HEK293T (cell line): ENCODE data around the gene ASB10.

Experiments
- CTCF ChIA-PET: fragments of 350-600 bp; formaldehyde crosslinking; extraction: SDS; loops from one replicate; lab custom pipeline; 2021; ENCODE audit warnings: antibody characterized with exemption, inconsistent platforms; lab: Yijun Ruan, JAX
- POLR2A ChIA-PET: fragments of 350-600 bp; formaldehyde crosslinking; extraction: SDS; loops from one replicate; lab custom pipeline; 2020; ENCODE audit warnings: antibody characterized with exemption, inconsistent platforms; lab: Yijun Ruan, JAX
- DNase-seq: peaks from one replicate; pipeline ENCODE4 v3.0.0; 2012; ENCODE audit warnings: mixed read lengths; ENCODE audit errors: extremely low spot score
- ARNT ChIP-seq: fragments of 450-650 bp; IDR thresholded peaks from 2 replicates; pipeline ENCODE4 v1.6.1; 2017; ENCODE audit warnings: mild to moderate bottlenecking
- BHLHE40 ChIP-seq: fragments of 450-650 bp; IDR thresholded peaks from 2 replicates; pipeline ENCODE4 v1.6.1; 2016; ENCODE audit warnings: mild to moderate bottlenecking, moderate library complexity, borderline replicate concordance
- CTBP1 ChIP-seq: fragments of 450-650 bp; IDR thresholded peaks from 2 replicates; pipeline ENCODE4 v1.6.1; 2016; ENCODE audit warnings: borderline replicate concordance
- ELF4 ChIP-seq: fragments of 450-650 bp; IDR thresholded peaks from 2 replicates; pipeline ENCODE4 v1.6.1; 2017; ENCODE audit warnings: antibody characterized with exemption
- FOXA1 ChIP-seq: fragments of 450-650 bp; IDR thresholded peaks from 2 replicates; pipeline ENCODE4 v1.6.1; 2016; ENCODE audit warnings: mild to moderate bottlenecking
- FOXK2 ChIP-seq: fragments of 450-650 bp; IDR thresholded peaks from 2 replicates; pipeline ENCODE4 v1.6.1; 2016; ENCODE audit warnings: mild to moderate bottlenecking
- FOXM1 ChIP-seq: fragments of 450-650 bp; IDR thresholded peaks from 2 replicates; pipeline ENCODE4 v1.6.1; 2017; ENCODE audit warnings: mild to moderate bottlenecking, borderline replicate concordance
- HDGF ChIP-seq: fragments of 450-650 bp; IDR thresholded peaks from 2 replicates; pipeline ENCODE4 v1.6.1; 2017; ENCODE audit warnings: antibody characterized with exemption, borderline replicate concordance
- L3MBTL2 ChIP-seq: fragments of 450-650 bp; conservative IDR thresholded peaks from 2 replicates; pipeline ENCODE4 v1.6.1; 2016; ENCODE audit warnings: mild to moderate bottlenecking
- LEF1 ChIP-seq: fragments of 450-650 bp; IDR thresholded peaks from 2 replicates; pipeline ENCODE4 v1.6.1; 2017; ENCODE audit warnings: mild to moderate bottlenecking, borderline replicate concordance
- NFRKB ChIP-seq: fragments of 450-650 bp; IDR thresholded peaks from 2 replicates; pipeline ENCODE4 v1.6.1; 2016; ENCODE audit warnings: mild to moderate bottlenecking, moderate library complexity
- PKNOX1 ChIP-seq: fragments of 450-650 bp; IDR thresholded peaks from 2 replicates; pipeline ENCODE4 v1.6.1; 2016
- SP1 ChIP-seq: fragments of 450-650 bp; IDR thresholded peaks from 2 replicates; pipeline ENCODE4 v1.6.1; 2017
- SUZ12 ChIP-seq: fragments of 450-650 bp; IDR thresholded peaks from 2 replicates; pipeline ENCODE4 v1.6.1; 2016; ENCODE audit warnings: mild to moderate bottlenecking
- TARDBP ChIP-seq: fragments of 450-650 bp; IDR thresholded peaks from 2 replicates; pipeline ENCODE4 v1.6.1; 2016
- ZNF384 ChIP-seq: fragments of 450-650 bp; IDR thresholded peaks from 2 replicates; pipeline ENCODE4 v1.6.1; 2016

ASB10 gene

GRCh38 chr7:151178236-151178635 lies 8.8 kb downstream of the ASB10 start:
- CTCF ChIA-PET = no interaction called here
- TF ChIP-seq ARNT (no peak), HDGF (no peak), ELF4 (no peak), CTBP1 (no peak), LEF1 (no peak), ZNF384 (no peak), TARDBP (no peak)
- POLR2A ChIA-PET = interaction anchor here (1.4 kb wide), 1 partner anchor 49 kb away, joined by 9 read pairs; the partner anchor contains the start of gene ABCF2
- no peak for DNase-seq

- no peak for DNase-seq
- TF ChIP-seq FOXK2 (no peak), LEF1 (no peak), ARNT (no peak), FOXM1 (no peak), HDGF (no peak), BHLHE40 (no peak), NFRKB (no peak), CTBP1 (no peak), ELF4 (no peak), L3MBTL2 (no peak), ZNF384 (no peak), SP1 (no peak), SUZ12 (no peak), FOXA1 (no peak), TARDBP (no peak), PKNOX1 (no peak)
- ChIA-PET CTCF (interaction anchor here (0.9 to 1.4 kb wide), 4 partner anchors 9 to 54 kb away, joined by 3 read pairs; partner anchors contain the start of gene GBX1), POLR2A (no interaction called here)
Observed at GRCh38 chr7:151177310-151177709, 9.7 kb downstream of the ASB10 start.

- CTCF ChIA-PET = interaction anchor here (0.6 to 1.4 kb wide), 4 partner anchors 9 to 53 kb away, joined by 3 read pairs; partner anchors contain the start of gene GBX1
- no peak for TF ChIP-seq L3MBTL2
- no peak for TF ChIP-seq NFRKB
- TF ChIP-seq FOXK2 = no peak
- TF ChIP-seq CTBP1 = no peak
- no peak for TF ChIP-seq HDGF
- TF ChIP-seq PKNOX1 = no peak
- no peak for TF ChIP-seq TARDBP
- no peak for TF ChIP-seq LEF1
- no peak for TF ChIP-seq SP1
- TF ChIP-seq SUZ12 = no peak
- no peak for TF ChIP-seq FOXM1
- no peak for TF ChIP-seq BHLHE40
- DNase-seq = no peak
- POLR2A ChIA-PET = no interaction called here
Observed at GRCh38 chr7:151176401-151176800, 10.6 kb downstream of the ASB10 start.

GRCh38 chr7:151175793-151176311 lies 11.2 kb downstream of the ASB10 start:
- CTCF ChIA-PET = interaction anchor here (1.4 kb wide), 1 partner anchor 10 kb away, joined by 3 read pairs; no protein-coding TSS in a partner anchor
- no peak for DNase-seq
- TF ChIP-seq SP1 = no peak
- POLR2A ChIA-PET = no interaction called here

GRCh38 chr7:151175047-151175792 lies 11.8 kb downstream of the ASB10 start:
- TF ChIP-seq ZNF384 (no peak), L3MBTL2 (no peak), SUZ12 (no peak), BHLHE40 (no peak), NFRKB (no peak), ELF4 (no peak), SP1 (no peak), HDGF (no peak), TARDBP (no peak), FOXK2 (no peak), FOXM1 (no peak), ARNT (no peak), LEF1 (no peak), PKNOX1 (no peak), CTBP1 (no peak), FOXA1 (no peak)
- CTCF ChIA-PET = interaction anchor here (0.8 kb wide), 1 partner anchor 8 kb away, joined by 3 read pairs; no protein-coding TSS in a partner anchor
- no peak for DNase-seq
- POLR2A ChIA-PET = no interaction called here
